HEK293 (cell line): ENCODE results near the gene CYP4F22.

ENCODE experiments used
- CTCF ChIA-PET: fragments of 350-600 bp; formaldehyde crosslinking; extraction: SDS; loops from one replicate; lab custom pipeline; 2021; ENCODE audit warnings: antibody characterized with exemption; lab: Yijun Ruan, JAX
- POLR2A ChIA-PET: fragments of 300-600 bp; formaldehyde crosslinking; extraction: SDS; loops from one replicate; lab custom pipeline; 2020; ENCODE audit warnings: antibody characterized with exemption, inconsistent platforms; lab: Yijun Ruan, JAX
- H3K27ac ChIP-seq: fragments of 200-500 bp; sonication (Bioruptor generic); 2 replicates; pipeline ENCODE4 v1.5.1; 2014; ENCODE audit warnings: low read depth, low read length, control low read depth, inconsistent platforms; ENCODE audit errors: extremely low read depth
- H3K36me3 ChIP-seq, 2 experiments: fragments of 200-500 bp in 1 of 2; sonication (Bioruptor generic) in 1 of 2; 1 replicate in 1 of 2; 2 replicates in 1 of 2; pipeline ENCODE4 v1.5.1; 2014 to 2017; ENCODE audit warnings: inconsistent platforms in 2 of 2, low read length in 2 of 2; ENCODE audit not compliant: control insufficient read depth in 2 of 2, insufficient read depth in 1 of 2
- H3K4me1 ChIP-seq: fragments of 200-500 bp; sonication (Bioruptor generic); 2 replicates; pipeline ENCODE4 v1.5.1; 2014; ENCODE audit warnings: mild to moderate bottlenecking, low read length, inconsistent platforms; ENCODE audit not compliant: control insufficient read depth, insufficient read depth
- H3K4me3 ChIP-seq: 2 replicates; pipeline ENCODE4 v1.5.1; 2011; ENCODE audit warnings: low read depth, mild to moderate bottlenecking, control low read depth, low read length, moderate library complexity
- H3K9me3 ChIP-seq: fragments of 200-500 bp; sonication (Bioruptor generic); 2 replicates; pipeline ENCODE4 v1.5.1; 2014; ENCODE audit warnings: low read depth, low read length, inconsistent platforms; ENCODE audit not compliant: control insufficient read depth, insufficient read depth
- AEBP2 ChIP-seq: fragments of 450-650 bp; formaldehyde crosslinking; IDR thresholded peaks from 2 replicates; pipeline ENCODE4 v1.5.1; 2016; ENCODE audit warnings: missing biosample characterization, missing genetic modification characterization, borderline replicate concordance
- EGR2 ChIP-seq: fragments of 450-650 bp; formaldehyde crosslinking; IDR thresholded peaks from 2 replicates; pipeline ENCODE4 v1.5.1; 2016; ENCODE audit warnings: low read depth, missing biosample characterization, missing genetic modification characterization
- GLIS1 ChIP-seq: fragments of 450-650 bp; formaldehyde crosslinking; IDR thresholded peaks from 2 replicates; pipeline ENCODE4 v1.5.1; 2016; ENCODE audit warnings: missing biosample characterization, missing genetic modification characterization
- KLF8 ChIP-seq: fragments of 450-650 bp; formaldehyde crosslinking; IDR thresholded peaks from 2 replicates; pipeline ENCODE4 v1.5.1; 2016; ENCODE audit warnings: missing biosample characterization, missing genetic modification characterization
- OVOL3 ChIP-seq: fragments of 450-650 bp; formaldehyde crosslinking; IDR thresholded peaks from 2 replicates; pipeline ENCODE4 v1.5.1; 2016; ENCODE audit warnings: missing biosample characterization, missing genetic modification characterization
- PRDM10 ChIP-seq: fragments of 450-650 bp; formaldehyde crosslinking; IDR thresholded peaks from 2 replicates; pipeline ENCODE4 v1.5.1; 2016; ENCODE audit warnings: missing biosample characterization, missing genetic modification characterization
- SCRT1 ChIP-seq: fragments of 450-650 bp; formaldehyde crosslinking; IDR thresholded peaks from 2 replicates; pipeline ENCODE4 v1.5.1; 2016; ENCODE audit warnings: missing biosample characterization, missing genetic modification characterization, borderline replicate concordance
- SCRT2 ChIP-seq: fragments of 450-650 bp; formaldehyde crosslinking; IDR thresholded peaks from 2 replicates; pipeline ENCODE4 v1.5.1; 2016; ENCODE audit warnings: missing biosample characterization, missing genetic modification characterization
- SP2 ChIP-seq: fragments of 450-650 bp; formaldehyde crosslinking; IDR thresholded peaks from 2 replicates; pipeline ENCODE4 v1.5.1; 2016; ENCODE audit warnings: missing biosample characterization, missing genetic modification characterization
- ZFHX2 ChIP-seq: fragments of 450-650 bp; formaldehyde crosslinking; conservative IDR thresholded peaks from 2 replicates; pipeline ENCODE4 v1.5.1; 2016; ENCODE audit warnings: missing biosample characterization, missing genetic modification characterization
- ZIC2 ChIP-seq: fragments of 450-650 bp; formaldehyde crosslinking; IDR thresholded peaks from 2 replicates; pipeline ENCODE4 v1.5.1; 2016; ENCODE audit warnings: missing biosample characterization, missing genetic modification characterization
- ZNF133 ChIP-seq: fragments of 450-650 bp; formaldehyde crosslinking; IDR thresholded peaks from 2 replicates; pipeline ENCODE4 v1.5.1; 2016; ENCODE audit warnings: missing biosample characterization, missing genetic modification characterization
- ZNF138 ChIP-seq: fragments of 450-650 bp; formaldehyde crosslinking; IDR thresholded peaks from 2 replicates; pipeline ENCODE4 v1.5.1; 2016; ENCODE audit warnings: missing biosample characterization, missing genetic modification characterization, borderline replicate concordance
- ZNF16 ChIP-seq: fragments of 450-650 bp; formaldehyde crosslinking; IDR thresholded peaks from 2 replicates; pipeline ENCODE4 v1.5.1; 2016; ENCODE audit warnings: low read depth, missing biosample characterization, missing genetic modification characterization
- ZNF184 ChIP-seq: fragments of 450-650 bp; IDR thresholded peaks from 2 replicates; pipeline ENCODE4 v1.5.1; 2018; ENCODE audit warnings: missing biosample characterization, mild to moderate bottlenecking, missing genetic modification characterization
- ZNF202 ChIP-seq: fragments of 450-650 bp; formaldehyde crosslinking; IDR thresholded peaks from 2 replicates; pipeline ENCODE4 v1.5.1; 2016; ENCODE audit warnings: missing biosample characterization, missing genetic modification characterization, borderline replicate concordance
- ZNF26 ChIP-seq: fragments of 450-650 bp; formaldehyde crosslinking; IDR thresholded peaks from 2 replicates; pipeline ENCODE4 v1.5.1; 2016; ENCODE audit warnings: missing biosample characterization, missing genetic modification characterization
- ZNF645 ChIP-seq: fragments of 450-650 bp; formaldehyde crosslinking; IDR thresholded peaks from 2 replicates; pipeline ENCODE4; 2016; ENCODE audit warnings: missing biosample characterization, missing genetic modification characterization

CYP4F22 gene

DNA sequence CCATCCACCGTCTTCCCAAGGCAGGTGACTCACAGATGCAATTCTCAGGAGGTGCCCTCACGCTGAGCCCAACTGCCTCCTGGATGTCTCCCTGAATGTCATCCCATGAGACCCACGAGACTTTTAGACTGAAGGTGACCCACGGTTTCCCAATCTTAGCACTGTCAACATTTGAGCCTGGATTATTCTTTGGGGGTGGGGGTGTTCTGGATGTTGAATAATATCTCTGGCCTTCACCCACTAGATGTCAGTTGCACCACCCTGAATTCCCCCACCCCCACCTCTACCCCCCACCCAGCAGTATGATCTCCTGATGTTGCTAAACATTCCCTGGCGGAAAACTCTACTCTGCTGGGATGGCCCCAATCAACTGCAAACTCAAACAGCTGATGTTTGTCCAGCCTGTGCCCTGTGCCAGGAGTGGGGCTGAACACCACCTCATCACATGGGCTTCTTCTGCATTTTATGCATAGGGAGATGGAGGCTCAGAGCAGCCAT is 2.2 kb upstream of the CYP4F22 start:
- POLR2A ChIA-PET, result no interaction called here
- H3K9me3 ChIP-seq, result no peaks in the 10 kb centered on the region
- no peaks in the 10 kb centered on the region for H3K36me3 ChIP-seq
- TF ChIP-seq ZNF26, result no peak
- no peak for TF ChIP-seq ZNF138 (tag by site-specific recombination)
- TF ChIP-seq ZIC2 (tag by site-specific recombination), result peak; percentile 49
- peak; percentile 52 for TF ChIP-seq GLIS1 (tag by site-specific recombination)
- no peak for TF ChIP-seq AEBP2 (tag by site-specific recombination)
- TF ChIP-seq, all 188 proteins: peak for 2
- Histone ChIP-seq H3K4me3 (no peak overlapping the region), H3K27ac (no peak overlapping the region), H3K4me1 (peaks cover 2% of the 10 kb centered on the region)
- CTCF ChIA-PET, result interaction anchor here (1.0 kb wide), 1 partner anchor 49 kb away, joined by 5 read pairs; no protein-coding TSS in a partner anchor

DNA sequence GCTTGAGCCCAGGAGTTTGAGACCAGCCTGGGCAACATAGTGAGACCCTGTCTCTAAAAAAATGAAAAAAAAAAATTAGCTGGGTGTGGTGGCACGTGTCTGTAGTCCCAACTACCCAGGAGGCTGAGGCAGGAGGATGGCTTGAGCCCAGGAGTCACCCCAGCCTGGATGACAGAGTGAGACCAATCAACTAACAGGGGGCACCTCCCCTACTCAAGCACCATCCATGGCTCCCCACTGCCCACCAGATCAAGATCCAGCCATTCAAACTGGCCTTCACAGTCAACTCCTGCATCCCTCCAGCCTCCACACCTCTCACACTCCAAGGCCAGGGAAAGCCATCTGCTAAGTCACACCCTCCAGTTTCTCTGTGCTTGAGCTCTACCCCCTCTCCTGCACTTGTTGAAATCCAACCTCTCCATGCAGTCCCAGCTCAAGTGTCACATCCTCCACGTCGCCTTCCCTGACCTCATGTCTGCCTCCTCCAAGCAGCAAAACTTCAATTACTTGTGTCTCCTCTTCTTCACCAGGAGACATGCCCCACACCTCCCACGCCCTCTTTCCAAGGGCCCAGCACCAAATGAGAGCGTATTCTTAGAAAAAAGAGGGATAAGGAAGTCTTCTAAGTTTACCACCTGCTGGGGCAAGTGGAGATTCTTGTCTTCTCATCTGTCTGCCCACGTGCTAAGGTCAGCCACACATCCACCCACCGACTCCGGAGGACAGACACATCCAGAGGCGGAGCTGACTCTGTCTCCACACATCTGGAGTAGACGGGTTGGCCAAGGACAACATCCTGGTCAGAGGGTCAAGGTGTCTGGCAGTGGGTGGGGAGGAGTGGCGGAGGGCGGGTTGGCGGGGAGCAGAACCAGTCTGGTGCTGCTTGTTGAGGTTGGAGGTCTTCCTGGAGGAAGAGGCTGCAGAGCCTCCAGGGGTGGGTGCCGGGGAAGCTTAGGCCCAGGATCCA is 974 bp upstream of the CYP4F22 start:
- CTCF ChIA-PET, result interaction anchor here (0.9 to 1.0 kb wide), 2 partner anchors 48 to 50 kb away, joined by 3 to 5 read pairs; no protein-coding TSS in a partner anchor
- no peaks in the 10 kb centered on the region for H3K36me3 ChIP-seq

More for the DNA sequence above, 974 bp upstream of the CYP4F22 start:
- no peak for TF ChIP-seq OVOL3 (tag by site-specific recombination)
- TF ChIP-seq KLF8 (tag by site-specific recombination), result no peak
- no peak for TF ChIP-seq ZNF645
- peak; percentile 91 for TF ChIP-seq PRDM10 (tag by site-specific recombination)
- peak; percentile 90 for TF ChIP-seq SCRT2 (tag by site-specific recombination)
- peak; percentile 85 for TF ChIP-seq ZFHX2 (tag by site-specific recombination)
- TF ChIP-seq SCRT1 (tag by site-specific recombination), result peak; percentile 72; the same call in 1 of the 2 replicates
- no peak for TF ChIP-seq ZNF184 (tag by site-specific recombination)
- TF ChIP-seq ZNF202, result no peak
- peak; percentile 95 for TF ChIP-seq EGR2 (tag by site-specific recombination)
- TF ChIP-seq GLIS1 (tag by site-specific recombination), result 0 out of 2 replicates have a peak, but pooled peaks have one; percentile 5
- TF ChIP-seq ZNF16 (tag by site-specific recombination), result peak; percentile 94
- 0 out of 2 replicates have a peak, but pooled peaks have one; percentile 8 for TF ChIP-seq SP2
- no peak for TF ChIP-seq ZNF133 (tag by site-specific recombination)
- no peak overlapping the region for H3K27ac ChIP-seq
- POLR2A ChIA-PET, result interaction anchor here (0.6 kb wide), 1 partner anchor 1075 kb away, joined by 3 read pairs; no protein-coding TSS in a partner anchor
- H3K4me3 ChIP-seq, result no peak overlapping the region
- peaks cover 2% of the 10 kb centered on the region for H3K4me1 ChIP-seq
- H3K9me3 ChIP-seq, result no peaks in the 10 kb centered on the region
